Caki2 (cell line): ENCODE data around the gene OSBPL2. TPM values are rescaled to one million over a fixed set of nuclear protein-coding genes. Genes with fewer than 3 reads are reported as not detected.
A peak's percentile ranks its signal among the peaks of the same experiment; 100 is the strongest.

Experiments
- DNase-seq: peaks from one replicate; pipeline ENCODE4 v3.0.0-alpha.2; 2015; ENCODE audit warnings: low read depth
- in situ Hi-C: cut with HindIII; loops from 2 replicates; pipeline ENCODE4 v1.10.0; 2016; ENCODE audit warnings: low sequenced_read_pairs, low pct_unique_long_range_greater_than_20kb, mixed read lengths
- total RNA-seq: library from RNA; depleted of rRNA; stranded (reverse); fragments of >200 nt; shearing (Covaris generic); gene quantifications from 2 replicates; pipeline ENCODE4 v1.2.3, GENCODE V29; 2014; ENCODE audit warnings: low replicate concordance

The OSBPL2 gene
- total RNA-seq, 1 experiment from 2014 or later: 14.0 TPM

GRCh38 chr20:62217913-62218773 lies 20.2 kb upstream of the OSBPL2 start:
- in situ Hi-C loops: no loop called here
- DNase-seq: no peak

GRCh38 chr20:62219101-62219991 lies 19.0 kb upstream of the OSBPL2 start:
- peak; percentile 22 for DNase-seq
- in situ Hi-C loops: no loop called here

- in situ Hi-C loops: no loop called here
- DNase-seq: peak; percentile 30
These were observed 18.2 kb upstream of the OSBPL2 start, which contains the start of gene HRH3 for GRCh38 chr20:62219992-62220665. Gene HRH3, minus strand, starts transcription at chr20:62220278. Its CDS starts 308 bp downstream, at chr20:62219970.

GRCh38 chr20:62220666-62221568 lies 17.4 kb upstream of the OSBPL2 start:
- in situ Hi-C loops: no loop called here
- DNase-seq: no peak

- in situ Hi-C loops: no loop called here
- DNase-seq: no peak
These were observed 16.0 kb upstream of the OSBPL2 start for GRCh38 chr20:62222266-62222850.

GRCh38 chr20:62222972-62223371 lies 15.3 kb upstream of the OSBPL2 start:
- DNase-seq: no peak
- in situ Hi-C loops: no loop called here

- in situ Hi-C loops: no loop called here
- no peak for DNase-seq
These were observed 14.8 kb upstream of the OSBPL2 start for GRCh38 chr20:62223571-62223970.

GRCh38 chr20:62224113-62224855 lies 14.0 kb upstream of the OSBPL2 start:
- DNase-seq: no peak
- in situ Hi-C loops: no loop called here

- no peak for DNase-seq
- in situ Hi-C loops: no loop called here
These were observed 13.3 kb upstream of the OSBPL2 start for GRCh38 chr20:62225026-62225425.

GRCh38 chr20:62225820-62226635 lies 12.3 kb upstream of the OSBPL2 start:
- in situ Hi-C loops: no loop called here
- no peak for DNase-seq

- in situ Hi-C loops: no loop called here
- DNase-seq: no peak
These were observed 11.4 kb upstream of the OSBPL2 start for GRCh38 chr20:62226707-62227590.

- in situ Hi-C loops: no loop called here
- no peak for DNase-seq
These were observed 10.7 kb upstream of the OSBPL2 start for GRCh38 chr20:62227591-62227976.

GRCh38 chr20:62227977-62228958 lies 10.1 kb upstream of the OSBPL2 start:
- in situ Hi-C loops: no loop called here
- DNase-seq: no peak

GRCh38 chr20:62228982-62229545 lies 9.3 kb upstream of the OSBPL2 start:
- in situ Hi-C loops: no loop called here

More at GRCh38 chr20:62228982-62229545, 9.3 kb upstream of the OSBPL2 start:
- DNase-seq: no peak
